Activated CD4-positive, alpha-beta memory T cell treated with anti-CD3 and anti-CD28 coated beads for 36 hours (primary cell): ENCODE data around the gene KLHL36. TPM values are rescaled to one million over a fixed set of nuclear protein-coding genes. Genes with fewer than 3 reads are reported as not detected.
"Not testable (repeated sequence)": the region's sequence is repeated elsewhere in the genome, so short reads cannot be mapped to it uniquely, and the experiment has no call there.

Experiments used
- CTCF ChIA-PET: fragments of 350-600 bp; sonication (Branson Sonifier 250); formaldehyde crosslinking; loops from one replicate; lab custom pipeline; 2021; ENCODE audit warnings: antibody characterized with exemption, inconsistent platforms; lab: Charles Lee
- POLR2A ChIA-PET: fragments of 350-600 bp; sonication (Branson Sonifier 250); formaldehyde crosslinking; loops from one replicate; lab custom pipeline; 2021; ENCODE audit warnings: antibody characterized with exemption; lab: Charles Lee
- DNase-seq: peaks from one replicate; pipeline ENCODE4 v3.0.0-alpha.2; 2020
- H3K27ac Mint-ChIP-seq: one replicate; pipeline ENCODE4 v1.8.0; 2021; ENCODE audit warnings: mixed read lengths
- H3K27me3 Mint-ChIP-seq: one replicate; pipeline ENCODE4 v1.8.0; 2021; ENCODE audit warnings: mixed read lengths
- H3K36me3 Mint-ChIP-seq: one replicate; pipeline ENCODE4 v1.8.0; 2021; ENCODE audit warnings: mixed read lengths
- H3K4me1 Mint-ChIP-seq: one replicate; pipeline ENCODE4 v1.8.0; 2021; ENCODE audit warnings: low read depth, mixed read lengths
- H3K4me3 Mint-ChIP-seq: one replicate; pipeline ENCODE4 v1.8.0; 2021; ENCODE audit warnings: mild to moderate bottlenecking, mixed read lengths
- H3K9me3 Mint-ChIP-seq: one replicate; pipeline ENCODE4 v1.8.0; 2021; ENCODE audit warnings: mixed read lengths
- intact Hi-C: fragments of 100-400 bp; cut with micrococcal nuclease; formaldehyde crosslinking; loops from one replicate; pipeline ENCODE4 v1.15.1; 2023
- total RNA-seq, 2 experiments: library from RNA; stranded (reverse); gene quantifications; one replicate each; pipeline ENCODE4 v1.2.3, GENCODE V29; 2021

KLHL36 gene
- total RNA-seq, 2 experiments from 2014 or later: 56.1 to 56.8 TPM

- POLR2A ChIA-PET: no interaction called here
- H3K4me3 Mint-ChIP-seq: no peak overlapping the region
- DNase-seq: no peak
- H3K36me3 Mint-ChIP-seq: no peaks in the 10 kb centered on the region
- H3K27ac Mint-ChIP-seq: no peak overlapping the region
- CTCF ChIA-PET: interaction anchor here (2.3 to 2.6 kb wide), 2 partner anchors 13 to 53 kb away, joined by 7 to 11 read pairs; no protein-coding TSS in a partner anchor
- no peaks in the 10 kb centered on the region for H3K4me1 Mint-ChIP-seq
- H3K9me3 Mint-ChIP-seq: no peaks in the 10 kb centered on the region
- peaks cover 9% of the 10 kb centered on the region for H3K27me3 Mint-ChIP-seq
- intact Hi-C loops: no loop called here
Measured at GRCh38 chr16:84685210-84685609, 36.9 kb downstream of the KLHL36 start.

- H3K9me3 Mint-ChIP-seq: no peaks in the 10 kb centered on the region
- H3K4me3 Mint-ChIP-seq: no peak overlapping the region
- ChIA-PET CTCF (interaction anchor here (0.6 to 2.3 kb wide), 4 partner anchors 14 to 558 kb away, joined by 3 to 11 read pairs (median 4); no protein-coding TSS in a partner anchor), POLR2A (interaction anchor here (1.1 kb wide), 1 partner anchor 14 kb away, joined by 3 read pairs; no protein-coding TSS in a partner anchor)
- no peaks in the 10 kb centered on the region for H3K4me1 Mint-ChIP-seq
- H3K36me3 Mint-ChIP-seq: no peaks in the 10 kb centered on the region
- DNase-seq: no peak
- H3K27ac Mint-ChIP-seq: no peak overlapping the region
- H3K27me3 Mint-ChIP-seq: peaks cover 9% of the 10 kb centered on the region
- intact Hi-C loops: no loop called here
Measured at GRCh38 chr16:84686707-84687298, 38.5 kb downstream of the KLHL36 start.

- Mint-ChIP-seq H3K27me3 (peaks cover 9% of the 10 kb centered on the region), H3K4me3 (no peak overlapping the region), H3K36me3 (no peaks in the 10 kb centered on the region), H3K9me3 (no peaks in the 10 kb centered on the region), H3K4me1 (no peaks in the 10 kb centered on the region), H3K27ac (no peak overlapping the region)
- intact Hi-C loops: no loop called here
- POLR2A ChIA-PET: interaction anchor here (0.6 to 1.1 kb wide), 2 partner anchors 13 to 66 kb away, joined by 3 read pairs; no protein-coding TSS in a partner anchor
- CTCF ChIA-PET: interaction anchor here (0.6 to 1.2 kb wide), 3 partner anchors 15 to 559 kb away, joined by 3 to 4 read pairs (median 3); no protein-coding TSS in a partner anchor
- no peak for DNase-seq
Measured at GRCh38 chr16:84687715-84688114, 39.4 kb downstream of the KLHL36 start.

- H3K27me3 Mint-ChIP-seq, DNase-seq, H3K27ac Mint-ChIP-seq, intact Hi-C loops, H3K36me3 Mint-ChIP-seq, H3K4me1 Mint-ChIP-seq, H3K4me3 Mint-ChIP-seq, H3K9me3 Mint-ChIP-seq: not testable (repeated sequence)
- POLR2A ChIA-PET: interaction anchor here (0.6 kb wide), 1 partner anchor 66 kb away, joined by 3 read pairs; no protein-coding TSS in a partner anchor
- CTCF ChIA-PET: interaction anchor here (1.0 kb wide), 1 partner anchor 283 kb away, joined by 3 read pairs; no protein-coding TSS in a partner anchor
Measured at GRCh38 chr16:84688163-84688562, 39.9 kb downstream of the KLHL36 start.

- no peak for DNase-seq
- ChIA-PET POLR2A (no interaction called here), CTCF (interaction anchor here (1.4 kb wide), 1 partner anchor 17 kb away, joined by 7 read pairs; no protein-coding TSS in a partner anchor)
- intact Hi-C loops: no loop called here
- peaks cover 7% of the 10 kb centered on the region for H3K27me3 Mint-ChIP-seq
- no peak overlapping the region for H3K4me3 Mint-ChIP-seq
- H3K4me1 Mint-ChIP-seq: peaks cover 1% of the 10 kb centered on the region
- H3K9me3 Mint-ChIP-seq: no peaks in the 10 kb centered on the region
- no peaks in the 10 kb centered on the region for H3K36me3 Mint-ChIP-seq
- no peak overlapping the region for H3K27ac Mint-ChIP-seq
Measured at GRCh38 chr16:84689111-84689510, 40.8 kb downstream of the KLHL36 start.

GRCh38 chr16:84690088-84690819, 41.9 kb downstream of the KLHL36 start:
- peaks cover 3% of the 10 kb centered on the region for H3K27me3 Mint-ChIP-seq
- no peak overlapping the region for H3K4me3 Mint-ChIP-seq
- ChIA-PET POLR2A (no interaction called here), CTCF (interaction anchor here (0.7 to 1.4 kb wide), 2 partner anchors 18 to 35 kb away, joined by 3 to 7 read pairs; no protein-coding TSS in a partner anchor)
- no peaks in the 10 kb centered on the region for H3K36me3 Mint-ChIP-seq
- DNase-seq: no peak
- no peak overlapping the region for H3K27ac Mint-ChIP-seq
- no peaks in the 10 kb centered on the region for H3K9me3 Mint-ChIP-seq
- H3K4me1 Mint-ChIP-seq: peaks cover 1% of the 10 kb centered on the region
- intact Hi-C loops: no loop called here

GRCh38 chr16:84692451-84693214, 44.3 kb downstream of the KLHL36 start:
- H3K27ac Mint-ChIP-seq: no peak overlapping the region
- ChIA-PET POLR2A (no interaction called here), CTCF (interaction anchor here (1.6 to 2.2 kb wide), 2 partner anchors 20 to 46 kb away, joined by 7 to 10 read pairs; no protein-coding TSS in a partner anchor)
- no peak overlapping the region for H3K4me3 Mint-ChIP-seq
- peaks cover 1% of the 10 kb centered on the region for H3K4me1 Mint-ChIP-seq
- H3K27me3 Mint-ChIP-seq: peaks cover 3% of the 10 kb centered on the region
- H3K9me3 Mint-ChIP-seq: no peaks in the 10 kb centered on the region
- no peaks in the 10 kb centered on the region for H3K36me3 Mint-ChIP-seq
- DNase-seq: no peak
- intact Hi-C loops: no loop called here

GRCh38 chr16:84693869-84694268, 45.6 kb downstream of the KLHL36 start:
- H3K27me3 Mint-ChIP-seq, intact Hi-C loops, H3K4me1 Mint-ChIP-seq, DNase-seq, H3K9me3 Mint-ChIP-seq, H3K4me3 Mint-ChIP-seq, H3K36me3 Mint-ChIP-seq, H3K27ac Mint-ChIP-seq: not testable (repeated sequence)
- CTCF ChIA-PET: interaction anchor here (0.7 to 2.2 kb wide), 3 partner anchors 32 to 71 kb away, joined by 3 to 10 read pairs (median 5); no protein-coding TSS in a partner anchor
- POLR2A ChIA-PET: interaction anchor here (0.7 kb wide), 1 partner anchor 142 kb away, joined by 3 read pairs; no protein-coding TSS in a partner anchor

GRCh38 chr16:84694980-84695379, 46.7 kb downstream of the KLHL36 start:
- H3K27me3 Mint-ChIP-seq: no peaks in the 10 kb centered on the region
- CTCF ChIA-PET: interaction anchor here (1.2 to 2.2 kb wide), 4 partner anchors 23 to 44 kb away, joined by 5 to 10 read pairs (median 8); no protein-coding TSS in a partner anchor
- H3K36me3 Mint-ChIP-seq: no peaks in the 10 kb centered on the region
- intact Hi-C loops: no loop called here
- no peaks in the 10 kb centered on the region for H3K9me3 Mint-ChIP-seq
- no peak overlapping the region for H3K4me3 Mint-ChIP-seq
- no peak overlapping the region for H3K27ac Mint-ChIP-seq
- H3K4me1 Mint-ChIP-seq: peaks cover 4% of the 10 kb centered on the region
- POLR2A ChIA-PET: no interaction called here
- DNase-seq: no peak

- H3K4me1 Mint-ChIP-seq: peaks cover 28% of the 10 kb centered on the region
- peak; percentile 43 for DNase-seq
- ChIA-PET CTCF (no interaction called here), POLR2A (no interaction called here)
- peak overlapping the region; percentile 77 for H3K4me3 Mint-ChIP-seq
- no peaks in the 10 kb centered on the region for H3K27me3 Mint-ChIP-seq
- intact Hi-C loops: no loop called here
- peaks cover 5% of the 10 kb centered on the region for H3K36me3 Mint-ChIP-seq
- no peaks in the 10 kb centered on the region for H3K9me3 Mint-ChIP-seq
- H3K27ac Mint-ChIP-seq: peak overlapping the region; percentile 57
Measured at GRCh38 chr16:84699147-84699711, 50.9 kb downstream of the KLHL36 start.
